SK-N-SH treated with all-trans-retinoic acid at 6 μM for 48 hours (cell line): ENCODE measurements around the gene IRF5.

Experiments used
- ISL1 ChIP-seq: fragments of 250-450 bp; sonication (Bioruptor Pico); IDR thresholded peaks from 2 replicates; pipeline ENCODE4 v2.1.2; 2022; ENCODE audit warnings: mild to moderate bottlenecking, moderate library complexity
- PATZ1 ChIP-seq: fragments of 250-450 bp; sonication (Bioruptor Pico); IDR thresholded peaks from 2 replicates; pipeline ENCODE4 v1.8.0; 2020; ENCODE audit warnings: mild to moderate bottlenecking, moderate library complexity, borderline replicate concordance
- ZFP3 ChIP-seq: fragments of 250-450 bp; sonication (Bioruptor Pico); IDR thresholded peaks from 2 replicates; pipeline ENCODE4 v1.5.0; 2020; ENCODE audit warnings: mild to moderate bottlenecking, moderate library complexity
- ZFP30 ChIP-seq: fragments of 450-650 bp; formaldehyde crosslinking; IDR thresholded peaks from 2 replicates; pipeline ENCODE4 v1.5.0; 2022; ENCODE audit warnings: mild to moderate bottlenecking, moderate library complexity
- ZNF70 ChIP-seq: fragments of 450-650 bp; formaldehyde crosslinking; IDR thresholded peaks from 2 replicates; pipeline ENCODE4 v1.5.0; 2020; ENCODE audit warnings: mild to moderate bottlenecking, moderate library complexity
- TF ChIP-seq, protein P1 (sequence below): fragments of 250-450 bp; sonication (Bioruptor Pico); IDR thresholded peaks from 2 replicates; pipeline ENCODE4 v1.5.1; 2021; ENCODE audit warnings: mild to moderate bottlenecking, moderate library complexity
- TF ChIP-seq, protein P2 (sequence below): fragments of 250-450 bp; sonication (Bioruptor Pico); IDR thresholded peaks from 2 replicates; pipeline ENCODE4 v1.8.0; 2021; ENCODE audit warnings: low read depth, mild to moderate bottlenecking, moderate library complexity, borderline replicate concordance

DNA sequence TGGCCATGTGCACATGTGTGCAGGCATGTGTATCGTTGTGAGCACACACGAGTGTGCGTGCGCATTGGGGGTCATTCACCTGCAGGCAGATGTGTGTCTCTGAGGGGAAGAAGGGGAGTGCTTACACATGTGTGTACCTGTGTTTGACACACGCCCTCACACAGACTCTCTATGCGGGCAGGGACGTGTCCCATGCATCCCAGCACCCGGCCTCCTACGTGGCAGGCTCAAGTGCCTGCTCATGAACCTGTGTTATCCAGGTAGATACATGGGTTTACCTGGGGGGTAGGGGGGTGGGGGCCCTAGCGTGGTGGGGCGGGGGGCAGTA, 45.8 kb upstream of the IRF5 start:
- TF ChIP-seq PATZ1 (no peak), ZFP3 (no peak), ZNF70 (CRISPR knock-in tag) (no peak), ZFP30 (no peak), ISL1 (no peak)
- TF ChIP-seq, protein P1, sequence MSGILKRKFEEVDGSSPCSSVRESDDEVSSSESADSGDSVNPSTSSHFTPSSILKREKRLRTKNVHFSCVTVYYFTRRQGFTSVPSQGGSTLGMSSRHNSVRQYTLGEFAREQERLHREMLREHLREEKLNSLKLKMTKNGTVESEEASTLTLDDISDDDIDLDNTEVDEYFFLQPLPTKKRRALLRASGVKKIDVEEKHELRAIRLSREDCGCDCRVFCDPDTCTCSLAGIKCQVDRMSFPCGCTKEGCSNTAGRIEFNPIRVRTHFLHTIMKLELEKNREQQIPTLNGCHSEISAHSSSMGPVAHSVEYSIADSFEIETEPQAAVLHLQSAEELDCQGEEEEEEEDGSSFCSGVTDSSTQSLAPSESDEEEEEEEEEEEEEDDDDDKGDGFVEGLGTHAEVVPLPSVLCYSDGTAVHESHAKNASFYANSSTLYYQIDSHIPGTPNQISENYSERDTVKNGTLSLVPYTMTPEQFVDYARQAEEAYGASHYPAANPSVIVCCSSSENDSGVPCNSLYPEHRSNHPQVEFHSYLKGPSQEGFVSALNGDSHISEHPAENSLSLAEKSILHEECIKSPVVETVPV (CRISPR knock-in tag), result no peak
- TF ChIP-seq, protein P2, sequence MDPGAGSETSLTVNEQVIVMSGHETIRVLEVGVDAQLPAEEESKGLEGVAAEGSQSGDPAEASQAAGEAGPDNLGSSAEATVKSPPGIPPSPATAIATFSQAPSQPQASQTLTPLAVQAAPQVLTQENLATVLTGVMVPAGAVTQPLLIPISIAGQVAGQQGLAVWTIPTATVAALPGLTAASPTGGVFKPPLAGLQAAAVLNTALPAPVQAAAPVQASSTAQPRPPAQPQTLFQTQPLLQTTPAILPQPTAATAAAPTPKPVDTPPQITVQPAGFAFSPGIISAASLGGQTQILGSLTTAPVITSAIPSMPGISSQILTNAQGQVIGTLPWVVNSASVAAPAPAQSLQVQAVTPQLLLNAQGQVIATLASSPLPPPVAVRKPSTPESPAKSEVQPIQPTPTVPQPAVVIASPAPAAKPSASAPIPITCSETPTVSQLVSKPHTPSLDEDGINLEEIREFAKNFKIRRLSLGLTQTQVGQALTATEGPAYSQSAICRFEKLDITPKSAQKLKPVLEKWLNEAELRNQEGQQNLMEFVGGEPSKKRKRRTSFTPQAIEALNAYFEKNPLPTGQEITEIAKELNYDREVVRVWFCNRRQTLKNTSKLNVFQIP (CRISPR knock-in tag), result no peak
